ENCODE data around the gene FBXL15. TPM values are rescaled to one million over a fixed set of nuclear protein-coding genes. Genes with fewer than 3 reads are reported as not detected.

FBXL15 gene
- total and polyA plus RNA-seq, 2 of the 13 experiments (the other 11 are each of a cell fraction or from before 2014, with no cell fraction given): 4.3 to 8.3 TPM

- TF ChIP-seq ZSCAN5A (CRISPR knock-in tag; IDR thresholded peaks at IDR 0.05; ENCODE audit: borderline replicate concordance): no peak
- TF ChIP-seq ZNF12 (CRISPR knock-in tag; IDR thresholded peaks at IDR 0.05): no peak
- peak; percentile 65; the same call in 1 of the 2 replicates for TF ChIP-seq GFI1 (CRISPR knock-in tag; IDR thresholded peaks at IDR 0.05; ENCODE audit: borderline replicate concordance)
- TF ChIP-seq ZNF44 (CRISPR knock-in tag; IDR thresholded peaks at IDR 0.05): peak; percentile 54; the same call in 1 of the 2 replicates
- TF ChIP-seq BHLHE40 (IDR thresholded peaks at IDR 0.05; ENCODE audit: low read length): no peak; the same call in 1 of the 2 replicates
- TF ChIP-seq ZNF280D (CRISPR knock-in tag; IDR thresholded peaks at IDR 0.05): 0 out of 2 replicates have a peak, but pooled peaks have one; percentile 68
- no peak for TF ChIP-seq JUND (CRISPR knock-in tag; IDR thresholded peaks at IDR 0.05)
- TF ChIP-seq KLF11 (CRISPR knock-in tag; IDR thresholded peaks at IDR 0.05): peak; percentile 85; the same call in 1 of the 2 replicates
- no peak for TF ChIP-seq TBP (CRISPR knock-in tag; IDR thresholded peaks at IDR 0.05)
- no peak for TF ChIP-seq HOXA7 (CRISPR knock-in tag; IDR thresholded peaks at IDR 0.05)
- TF ChIP-seq SALL2 (CRISPR knock-in tag; IDR thresholded peaks at IDR 0.05): peak; percentile 59; the same call in 1 of the 2 replicates
- no peak; a peak in 1 of 4 replicates for TF ChIP-seq REST (IDR thresholded peaks at IDR 0.05; ENCODE audit: borderline replicate concordance in 1 of 2, low read depth in 1 of 2, low read length in 2 of 2)
- peak; percentile 68 for TF ChIP-seq TAF1 (CRISPR knock-in tag; IDR thresholded peaks at IDR 0.05)
- TF ChIP-seq BRCA1 (CRISPR knock-in tag; IDR thresholded peaks at IDR 0.05): no peak
- TF ChIP-seq ZNF468 (CRISPR knock-in tag; IDR thresholded peaks at IDR 0.05): 0 out of 2 replicates have a peak, but pooled peaks have one; percentile 60
- no peak for TF ChIP-seq NR2F6 (IDR thresholded peaks at IDR 0.05)
- peak; percentile 79 for TF ChIP-seq NR2F6 (CRISPR knock-in tag; IDR thresholded peaks at IDR 0.05)
- TF ChIP-seq PITX1 (CRISPR knock-in tag; IDR thresholded peaks at IDR 0.05): peak; percentile 67; the same call in 1 of the 2 replicates
- peak; percentile 53; the same call in 1 of the 2 replicates for TF ChIP-seq SIN3A (IDR thresholded peaks at IDR 0.05; ENCODE audit: borderline replicate concordance, low read depth, low read length)
- TF ChIP-seq KDM1A (CRISPR knock-in tag; IDR thresholded peaks at IDR 0.05): no peak
- TF ChIP-seq MED1 (CRISPR knock-in tag; IDR thresholded peaks at IDR 0.05): peak; percentile 76
- peak; percentile 91 for TF ChIP-seq YEATS2 (CRISPR knock-in tag; IDR thresholded peaks at IDR 0.05; ENCODE audit: borderline replicate concordance)
- no peak for TF ChIP-seq FOXM1 (CRISPR knock-in tag; IDR thresholded peaks at IDR 0.05)
- TF ChIP-seq REXO4 (CRISPR knock-in tag; IDR thresholded peaks at IDR 0.05; ENCODE audit: borderline replicate concordance): no peak
Observed at GRCh38 chr10:102399217-102400021, 21.2 kb upstream of the FBXL15 start (continued).

All from HepG2 (cell line).